HCT116 (cell line): ENCODE results near the gene MAP3K4. TPM values are rescaled to one million over a fixed set of nuclear protein-coding genes. Genes with fewer than 3 reads are reported as not detected.

Experiments
- ATAC-seq: fragments of 200-7000 bp; cut with Tn5 transposase; 2 replicates; pipeline ENCODE4 v1.9.1; 2020; ENCODE audit warnings: mild to moderate bottlenecking, moderate library complexity
- BruUV-seq: library from RNA; stranded (reverse); fragments of 400-500 nt; replicated peaks from 2 replicates; lab custom pipeline; 2021; lab: Mats Ljungman, UMichigan
- CTCF ChIA-PET: fragments of 300-600 bp; sonication (Branson Sonifier 250); formaldehyde crosslinking; loops from one replicate; lab custom pipeline; 2021; ENCODE audit warnings: antibody characterized with exemption; lab: Charles Lee
- POLR2A ChIA-PET: fragments of 300-600, 350-600 bp; sonication (Branson Sonifier 250); formaldehyde crosslinking; loops from one replicate; lab custom pipeline; 2021; ENCODE audit warnings: antibody characterized with exemption; lab: Charles Lee
- RAD21 ChIA-PET, 2 experiments: fragments of 300-600 bp; sonication (Branson Sonifier 250); formaldehyde crosslinking; loops; one replicate each; lab custom pipeline; 2023; ENCODE audit warnings: low total read pairs in 2 of 2; ENCODE audit not compliant: uncharacterized antibody in 2 of 2, unreplicated experiment in 2 of 2, low non-redundant PET in 1 of 2; lab: Charles Lee
- DNase-seq: peaks from one replicate; pipeline ENCODE4 v3.0.0-alpha.2; 2010; ENCODE audit warnings: low read depth, low spot score
- H2AFZ ChIP-seq: fragments of 200-600 bp; shearing (Covaris generic), sonication (generic); 2 replicates; pipeline ENCODE4 v1.6.1; 2017; ENCODE audit warnings: low read depth, mixed run types, mixed read lengths, antibody characterized with exemption, low read length; ENCODE audit not compliant: poor library complexity, severe bottlenecking
- H3K27ac ChIP-seq: 2 replicates; pipeline ENCODE4 v1.5.1; 2012; ENCODE audit warnings: low read depth, low read length
- H3K27me3 ChIP-seq: fragments of 200-600 bp; sonication (generic); 2 replicates; pipeline ENCODE4 v1.6.1; 2016; ENCODE audit warnings: mixed run types, low read length, mixed read lengths; ENCODE audit not compliant: insufficient read depth
- H3K36me3 ChIP-seq, 2 experiments: fragments of 200-500 bp in 1 of 2; fragments of 200-600 bp in 1 of 2; sonication (Bioruptor generic) in 1 of 2; sonication (generic) in 1 of 2; 2 replicates each; pipeline versions ENCODE4 v1.5.1 to v1.6.1; 2014 to 2016; ENCODE audit warnings: low read length in 2 of 2, inconsistent platforms in 1 of 2, mixed read lengths in 1 of 2, mixed run types in 1 of 2; ENCODE audit not compliant: insufficient read depth in 2 of 2, control insufficient read depth in 1 of 2
- H3K4me1 ChIP-seq, 2 experiments: fragments of 200-600 bp in 1 of 2; sonication (generic) in 1 of 2; 2 replicates each; pipeline versions ENCODE4 v1.5.1 to v1.6.1; 2012 to 2017; ENCODE audit warnings: low read length in 2 of 2, inconsistent platforms in 1 of 2, mild to moderate bottlenecking in 1 of 2, mixed read lengths in 1 of 2, mixed run types in 1 of 2, moderate library complexity in 1 of 2; ENCODE audit not compliant: insufficient read depth in 2 of 2, control insufficient read depth in 1 of 2
- H3K4me2 ChIP-seq: fragments of 200-600 bp; sonication (generic); 2 replicates; pipeline ENCODE4 v1.6.1; 2017; ENCODE audit warnings: mixed run types, low read length, mixed read lengths
- H3K4me3 ChIP-seq, 2 experiments: fragments of 200-600 bp in 1 of 2; sonication (generic) in 1 of 2; replicated peaks in 1 of 2; 2 replicates each; pipeline ENCODE4 v1.5.1; 2011 to 2016; ENCODE audit warnings: low read length in 2 of 2, control low read depth in 1 of 2, low read depth in 1 of 2, mild to moderate bottlenecking in 1 of 2, mixed read lengths in 1 of 2, mixed run types in 1 of 2
- H3K79me2 ChIP-seq: fragments of 200-600 bp; sonication (generic); 2 replicates; pipeline ENCODE4 v1.6.1; 2017; ENCODE audit warnings: mild to moderate bottlenecking, mixed run types, low read length, moderate library complexity, mixed read lengths; ENCODE audit not compliant: insufficient read depth
- H3K9ac ChIP-seq: fragments of 200-600 bp; sonication (generic); 2 replicates; pipeline ENCODE4 v1.6.1; 2016; ENCODE audit warnings: low read length, mixed read lengths
- H3K9me2 ChIP-seq: fragments of 200-600 bp; sonication (generic), shearing (Covaris generic); 2 replicates; pipeline ENCODE4 v1.6.1; 2017; ENCODE audit warnings: mixed run types, mild to moderate bottlenecking, moderate library complexity; ENCODE audit not compliant: insufficient read depth
- H3K9me3 ChIP-seq, 2 experiments: fragments of 200-500 bp in 1 of 2; fragments of 200-600 bp in 1 of 2; sonication (Bioruptor generic) in 1 of 2; sonication (generic) in 1 of 2; 2 replicates each; pipeline ENCODE4 v1.6.1; 2014 to 2017; ENCODE audit warnings: low read length in 2 of 2, mixed read lengths in 2 of 2, inconsistent platforms in 1 of 2, low read depth in 1 of 2, mild to moderate bottlenecking in 1 of 2, mixed run types in 1 of 2, moderate library complexity in 1 of 2; ENCODE audit not compliant: control insufficient read depth in 1 of 2, insufficient read depth in 1 of 2
- H4K20me1 ChIP-seq: fragments of 200-600 bp; sonication (generic), shearing (Covaris generic); 2 replicates; pipeline ENCODE4 v1.6.1; 2017; ENCODE audit warnings: mixed run types, mild to moderate bottlenecking, moderate library complexity; ENCODE audit not compliant: insufficient read depth
- ATF3 ChIP-seq: IDR thresholded peaks from 2 replicates; pipeline ENCODE4 v1.6.1; 2012
- EGR1 ChIP-seq: IDR thresholded peaks from 2 replicates; pipeline ENCODE4 v1.6.1; 2012; ENCODE audit warnings: low read depth
- EZH2 ChIP-seq: fragments of 200-600 bp; sonication (generic); IDR thresholded peaks from 2 replicates; pipeline ENCODE4 v1.6.1; 2017; ENCODE audit warnings: antibody characterized with exemption, mixed run types
- EZH2phosphoT487 ChIP-seq: fragments of 200-600 bp; IDR thresholded peaks from 2 replicates; pipeline ENCODE4 v1.6.1; 2018; ENCODE audit warnings: antibody characterized with exemption, borderline replicate concordance
- FOSL1 ChIP-seq: IDR thresholded peaks from 2 replicates; pipeline ENCODE4 v1.6.1; 2012; ENCODE audit warnings: low read depth
- JUND ChIP-seq: IDR thresholded peaks from 2 replicates; pipeline ENCODE4 v1.6.1; 2012
- MAX ChIP-seq: IDR thresholded peaks from 2 replicates; pipeline ENCODE4 v1.6.1; 2012
- POLR2A ChIP-seq: IDR thresholded peaks from 2 replicates; pipeline ENCODE4 v1.7.0; 2011; ENCODE audit warnings: borderline replicate concordance; ENCODE audit not compliant: insufficient read depth, insufficient read length; ENCODE audit errors: extremely low read depth
- RAD21 ChIP-seq: IDR thresholded peaks from 2 replicates; pipeline ENCODE4 v1.6.1; 2012; ENCODE audit warnings: low read depth, mild to moderate bottlenecking
- REST ChIP-seq: IDR thresholded peaks from 2 replicates; pipeline ENCODE4 v1.6.1; 2012; ENCODE audit warnings: low read depth
- SIN3A ChIP-seq: IDR thresholded peaks from 2 replicates; pipeline ENCODE4 v1.6.1; 2012; ENCODE audit warnings: low read depth
- SP1 ChIP-seq: IDR thresholded peaks from 2 replicates; pipeline ENCODE4 v1.6.1; 2012; ENCODE audit warnings: low read depth
- SRF ChIP-seq: IDR thresholded peaks from 2 replicates; pipeline ENCODE4 v1.6.1; 2012; ENCODE audit warnings: low read depth
- TCF7L2 ChIP-seq: IDR thresholded peaks from 2 replicates; pipeline ENCODE4 v1.7.0; 2011; ENCODE audit warnings: borderline replicate concordance, inconsistent platforms; ENCODE audit not compliant: insufficient read depth, insufficient read length; ENCODE audit errors: extremely low read depth
- ZFX ChIP-seq: fragments of 450-650 bp; IDR thresholded peaks from 2 replicates; pipeline ENCODE4 v1.6.1; 2017
- ZNF274 ChIP-seq: fragments of 200-500 bp; sonication (Bioruptor generic); IDR thresholded peaks from 2 replicates; pipeline ENCODE4 v1.6.1; 2014; ENCODE audit warnings: mild to moderate bottlenecking, low read depth, low read length, inconsistent platforms
- intact Hi-C: fragments of 100-400 bp; cut with micrococcal nuclease; formaldehyde crosslinking; loops from 2 replicates; pipeline ENCODE4 v1.10.0; 2022
- total RNA-seq: library from RNA; stranded (reverse); gene quantifications from one replicate; pipeline ENCODE4 v1.2.1, GENCODE V29; 2021; ENCODE audit not compliant: unreplicated experiment

Gene MAP3K4
- total RNA-seq, 1 experiment from 2014 or later: 46.5 TPM

- Histone ChIP-seq H3K9me3 (no peaks in the 10 kb centered on the region), H3K9ac (no peak overlapping the region), H2AFZ (no peak overlapping the region), H3K4me3 (no peak overlapping the region), H3K4me1 (no peaks in the 10 kb centered on the region), H3K36me3 (no peaks in the 10 kb centered on the region), H3K79me2 (no peaks in the 10 kb centered on the region), H3K4me2 (no peak overlapping the region), H3K27ac (no peak overlapping the region), H4K20me1 (no peaks in the 10 kb centered on the region), H3K9me2 (no peaks in the 10 kb centered on the region), H3K27me3 (no peaks in the 10 kb centered on the region)
- CTCF ChIA-PET: interaction anchor here (0.6 kb wide), 1 partner anchor 221 kb away, joined by 3 read pairs; no protein-coding TSS in a partner anchor
- POLR2A ChIA-PET: no interaction called here
- no peak for DNase-seq
- RAD21 ChIA-PET: no interaction called here
- TF ChIP-seq RAD21: no peak
- TF ChIP-seq EZH2phosphoT487: no peak
- TF ChIP-seq ZFX: no peak
- TF ChIP-seq SP1: no peak
- no peak for TF ChIP-seq ATF3
- no peak for TF ChIP-seq EZH2
- TF ChIP-seq ZNF274: no peak
- TF ChIP-seq EGR1: no peak
- TF ChIP-seq REST: no peak
- no peak for TF ChIP-seq TCF7L2
- TF ChIP-seq FOSL1: no peak
- no peak for TF ChIP-seq JUND
- no peak for TF ChIP-seq SIN3A
- TF ChIP-seq MAX: no peak
- no peak for TF ChIP-seq POLR2A
- no peak for TF ChIP-seq SRF
- ATAC-seq: no peak
- intact Hi-C loops: no loop called here
- no TSS peak for BruUV-seq
These were observed 42.0 kb upstream of the MAP3K4 start for GRCh38 chr6:160949531-160949930.
